ENCODE measurements around the gene BRIX1.
"Not testable (repeated sequence)": the region's sequence is repeated elsewhere in the genome, so short reads cannot be mapped to it uniquely, and the experiment has no call there.

Gene BRIX1

GRCh38 chr5:34914671-34915138, 806 bp upstream of the BRIX1 start:
- DNase-seq: no peak

- no peak for DNase-seq
Measured at GRCh38 chr5:34915856-34916192, 313 bp downstream of the BRIX1 start.

- no peak for DNase-seq
Measured at GRCh38 chr5:34916518-34916917, 1.0 kb downstream of the BRIX1 start.

GRCh38 chr5:34918025-34918424, 2.5 kb downstream of the BRIX1 start:
- no peak for DNase-seq

- no peak for DNase-seq
Measured at GRCh38 chr5:34919077-34919476, 3.6 kb downstream of the BRIX1 start.

- not testable (repeated sequence) for DNase-seq
Measured at GRCh38 chr5:34923256-34923655, 7.7 kb downstream of the BRIX1 start.

- DNase-seq: peak; percentile 87
Measured at GRCh38 chr5:34923694-34924461, 8.4 kb downstream of the BRIX1 start.

- no peak for DNase-seq
Measured at GRCh38 chr5:34924462-34924765, 8.9 kb downstream of the BRIX1 start.

- DNase-seq: no peak
Measured at GRCh38 chr5:34926318-34926888, 10.9 kb downstream of the BRIX1 start.

GRCh38 chr5:34927785-34928184, 12.3 kb downstream of the BRIX1 start:
- DNase-seq: no peak

- DNase-seq: no peak
Measured at GRCh38 chr5:34928267-34928666, 12.8 kb downstream of the BRIX1 start.

- peak; percentile 98 for DNase-seq
Measured at GRCh38 chr5:34929134-34929719, 13.7 kb downstream of the BRIX1 start, which contains the start of gene DNAJC21. DNAJC21 (plus strand) TSS chr5:34929559; CDS start chr5:34929820, 261 bp downstream.

- DNase-seq: peak; percentile 78
Measured at GRCh38 chr5:34929720-34930461, 14.4 kb downstream of the BRIX1 start.

GRCh38 chr5:34930462-34930844, 14.9 kb downstream of the BRIX1 start:
- peak; percentile 16 for DNase-seq

GRCh38 chr5:34930870-34931269, 15.4 kb downstream of the BRIX1 start:
- no peak for DNase-seq

- no peak for DNase-seq
Measured at GRCh38 chr5:34932947-34933346, 17.4 kb downstream of the BRIX1 start.

- no peak for DNase-seq
Measured at GRCh38 chr5:34941936-34942335, 26.4 kb downstream of the BRIX1 start.

- no peak for DNase-seq
Measured at GRCh38 chr5:34944044-34944443, 28.5 kb downstream of the BRIX1 start.

GRCh38 chr5:34944460-34945047, 29.0 kb downstream of the BRIX1 start:
- no peak for DNase-seq

- peak; percentile 8 for DNase-seq
Measured at GRCh38 chr5:34957321-34957720, 41.8 kb downstream of the BRIX1 start.

- DNase-seq: peak; percentile 28
Measured at GRCh38 chr5:34957857-34958690, 42.6 kb downstream of the BRIX1 start.

GRCh38 chr5:34959323-34959722, 43.8 kb downstream of the BRIX1 start:
- peak; percentile 47 for DNase-seq
